T47D (cell line): Measurements from ENCODE around the gene KDM5D.

ENCODE experiments used
- DNase-seq, 2 experiments: peaks; one replicate each; pipeline versions ENCODE4 v3.0.0 to v3.0.0-alpha.2; 2011 to 2012; ENCODE audit warnings: low read depth in 1 of 2, low spot score in 1 of 2
- JUND ChIP-seq: IDR thresholded peaks from 2 replicates; pipeline ENCODE4 v1.6.1; 2012; ENCODE audit warnings: low read depth
- in situ Hi-C: cut with HindIII; loops from 2 replicates; pipeline ENCODE4 v1.10.0; 2016; ENCODE audit warnings: low sequenced_read_pairs, low pct_unique_long_range_greater_than_20kb

KDM5D gene

DNA sequence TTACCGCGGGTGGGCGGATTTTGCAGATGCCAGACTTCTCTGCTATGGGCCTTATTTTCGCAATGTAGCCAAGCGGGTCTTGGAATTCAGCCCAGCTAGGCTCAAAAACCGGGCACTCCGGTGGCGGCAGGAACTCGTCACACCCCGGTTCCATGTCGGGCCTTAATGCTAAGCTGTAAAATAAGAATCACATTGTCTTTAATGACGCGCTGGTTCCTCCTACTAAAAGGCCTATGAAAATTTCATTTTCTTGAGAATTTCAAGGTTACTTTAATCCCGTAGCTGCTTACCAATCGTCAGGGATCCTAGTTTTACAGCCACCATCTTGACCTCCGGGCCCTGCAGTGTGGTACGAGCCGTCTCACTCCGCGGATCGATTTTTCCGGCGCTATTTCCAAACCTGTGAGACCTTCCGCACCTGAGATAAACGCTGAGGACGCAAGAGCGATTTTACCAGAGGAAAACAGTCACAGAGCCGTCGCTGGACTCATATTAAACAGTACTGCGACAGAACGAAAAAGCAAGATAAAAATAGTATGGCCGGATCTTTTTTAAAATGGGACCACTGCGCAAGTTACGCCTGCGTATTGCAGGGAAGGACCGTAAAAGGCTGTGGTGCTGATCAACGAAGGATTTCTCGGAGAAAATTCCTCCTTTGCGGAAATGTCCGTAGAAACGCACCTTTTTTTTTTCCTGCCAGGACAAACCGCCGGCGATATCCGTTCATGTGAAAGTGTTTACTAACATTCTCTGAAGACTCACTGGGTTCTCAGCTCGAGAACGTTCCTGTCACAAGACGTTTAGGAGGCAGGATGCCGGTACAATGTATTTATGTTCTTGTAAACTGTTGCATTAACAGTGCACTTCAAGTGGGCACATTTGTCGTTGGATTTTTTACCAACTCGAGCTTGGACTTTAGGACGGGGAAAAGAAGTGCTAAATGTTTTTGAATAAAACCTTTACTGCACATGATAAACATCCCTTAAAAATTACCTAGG is at the start of gene KDM5D:
Gene KDM5D (minus strand): TSS at position 346 of the 998 bp plus-strand sequence. CDS start 192 bp downstream, at position 154.
- DNase-seq = no peak
- TF ChIP-seq JUND = no peak
- in situ Hi-C loops = no loop called here

GRCh38 chrY:19768375-19768774 is 23.8 kb upstream of the KDM5D start:
- TF ChIP-seq JUND = no peak
- DNase-seq = no peak
- in situ Hi-C loops = no loop called here

GRCh38 chrY:19743331-19743730 is 1.2 kb downstream of the KDM5D start:
- DNase-seq = no peak
- TF ChIP-seq JUND = no peak
- in situ Hi-C loops = no loop called here

DNA sequence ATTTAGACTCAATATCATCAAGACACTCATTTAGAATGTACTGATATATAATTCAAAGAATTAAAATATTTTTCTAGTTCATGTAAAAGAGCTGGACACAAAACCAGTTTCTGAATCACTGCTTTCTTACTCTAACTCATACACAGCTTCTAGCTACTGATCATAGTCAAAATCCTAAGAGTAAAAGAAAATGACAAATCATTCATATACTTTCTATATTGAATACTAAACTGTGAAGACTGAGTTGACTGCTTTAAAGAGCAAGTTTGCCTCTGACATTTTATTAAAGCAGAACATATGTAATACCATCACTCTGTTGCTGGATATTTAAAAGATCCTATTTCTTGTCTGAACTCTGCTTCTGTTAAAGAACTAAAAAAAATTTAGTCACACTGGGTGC is 2.4 kb downstream of the KDM5D start:
- DNase-seq = no peak
- no peak for TF ChIP-seq JUND
- in situ Hi-C loops = no loop called here

DNA sequence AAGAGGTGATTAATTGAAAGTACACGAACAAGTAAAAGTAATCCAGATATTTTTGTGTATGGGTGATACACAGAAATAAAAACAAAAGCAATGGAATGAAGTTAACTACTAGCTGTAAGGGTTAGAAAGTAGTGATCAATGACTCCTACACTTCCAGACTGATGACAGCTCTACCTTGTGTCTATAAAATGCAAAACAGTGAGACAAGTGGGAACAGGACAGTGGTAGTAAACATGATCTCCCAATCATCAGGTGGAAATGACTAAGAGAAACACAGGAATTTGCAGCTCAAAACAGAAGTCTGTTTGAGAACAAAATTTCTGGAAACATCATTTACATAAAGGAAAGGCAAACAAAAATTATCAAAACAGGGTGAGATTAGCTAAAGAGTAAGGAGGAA is 10.1 kb downstream of the KDM5D start:
- in situ Hi-C loops = no loop called here
- no peak for TF ChIP-seq JUND
- no peak for DNase-seq

GRCh38 chrY:19717950-19718349 is 26.6 kb downstream of the KDM5D start:
- in situ Hi-C loops = no loop called here
- TF ChIP-seq JUND = no peak
- no peak for DNase-seq

- in situ Hi-C loops = no loop called here
- TF ChIP-seq JUND = no peak
- DNase-seq = no peak
These were observed 27.4 kb downstream of the KDM5D start for GRCh38 chrY:19717146-19717545.

DNA sequence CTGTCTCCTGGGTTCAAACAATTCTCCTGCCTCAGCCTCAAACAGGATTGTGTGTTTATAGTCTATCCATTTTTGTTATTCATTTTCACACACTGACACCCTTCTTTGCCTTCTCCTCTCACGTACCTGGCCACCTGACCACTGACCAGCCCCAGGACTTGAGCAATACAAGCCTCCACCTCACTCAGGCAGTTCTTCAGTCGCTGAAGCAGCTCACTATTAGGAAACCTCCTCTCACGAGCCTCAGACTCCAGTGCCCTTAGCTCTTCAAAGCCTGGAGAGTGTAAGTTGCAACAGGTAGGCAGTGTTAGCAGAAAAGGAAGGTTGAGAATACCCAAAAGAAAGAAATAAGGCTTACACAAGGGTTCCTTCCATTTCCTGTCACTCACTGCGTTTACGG is 29.3 kb downstream of the KDM5D start:
- in situ Hi-C loops = no loop called here
- DNase-seq = no peak
- TF ChIP-seq JUND = no peak

- in situ Hi-C loops = no loop called here
- TF ChIP-seq JUND = no peak
- no peak for DNase-seq
These were observed 31.1 kb downstream of the KDM5D start for GRCh38 chrY:19713430-19713829.

- no peak for TF ChIP-seq JUND
- DNase-seq = no peak
- in situ Hi-C loops = no loop called here
These were observed 38.3 kb downstream of the KDM5D start for GRCh38 chrY:19706273-19706672.

DNA sequence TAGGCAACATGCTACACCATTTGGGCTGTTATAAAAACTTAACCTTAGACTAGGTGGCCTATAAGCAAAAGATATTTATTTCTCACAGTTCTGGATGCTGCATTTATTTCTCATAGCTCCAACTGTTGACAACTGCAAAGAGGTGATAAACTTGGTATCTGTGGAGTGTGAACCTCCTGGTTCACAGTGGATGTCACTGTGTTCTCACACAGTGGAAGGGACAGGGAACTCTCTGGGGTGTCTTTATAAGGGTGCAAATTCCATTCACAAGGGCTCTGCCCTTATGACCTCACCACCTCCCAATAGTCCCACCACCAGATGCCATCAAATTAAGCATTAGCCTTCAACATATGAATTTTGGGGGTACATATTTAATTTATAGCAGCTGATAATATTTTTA is 46.0 kb downstream of the KDM5D start:
- DNase-seq = no peak
- TF ChIP-seq JUND = no peak
- in situ Hi-C loops = no loop called here

- in situ Hi-C loops = no loop called here
- no peak for TF ChIP-seq JUND
These were observed 63.7 kb downstream of the KDM5D start for GRCh38 chrY:19680821-19681220.

More at GRCh38 chrY:19680821-19681220, 63.7 kb downstream of the KDM5D start:
- no peak for DNase-seq
